Cardiac ventricle fibroblast (primary cell): ENCODE data around the gene PAX9. TPM values are rescaled to one million over a fixed set of nuclear protein-coding genes. Genes with fewer than 3 reads are reported as not detected.

Experiments used
- total RNA-seq: library from RNA; depleted of rRNA; stranded (reverse); fragments of >200 nt; gene quantifications from 2 replicates; pipeline ENCODE4 v1.2.3, GENCODE V29; 2015

The PAX9 gene
- total RNA-seq: not detected in 2 replicates

GRCh38 chr14:36661506-36662257 is at the start of gene PAX9:
PAX9 (plus strand) TSS chr14:36661860; CDS start chr14:36662090, 230 bp downstream.

Other genes starting within 250 kb of the PAX9 start
- gene NKX2-1, start 141.6 kb upstream of the PAX9 start, total RNA-seq: not detected in 2 replicates
- not detected in 2 replicates for gene NKX2-8, start 79.2 kb upstream of the PAX9 start, total RNA-seq